H1 (cell line): Measurements from ENCODE around the gene NOX5. TPM values are rescaled to one million over a fixed set of nuclear protein-coding genes. Genes with fewer than 3 reads are reported as not detected.

Source experiments
- BACH1 ChIP-seq: IDR thresholded peaks from 2 replicates; pipeline ENCODE4 v1.6.1; 2012; ENCODE audit warnings: low read length, improper control_type of control experiment
- CREB1 ChIP-seq: IDR thresholded peaks from 2 replicates; pipeline ENCODE4 v1.6.1; 2012; ENCODE audit warnings: inconsistent platforms
- CTBP2 ChIP-seq: IDR thresholded peaks from 2 replicates; pipeline ENCODE4 v1.7.0; 2011; ENCODE audit warnings: borderline replicate concordance, mild to moderate bottlenecking, moderate library complexity, mixed read lengths, low read length; ENCODE audit not compliant: insufficient read depth, insufficient read length
- EP300 ChIP-seq, 2 experiments: IDR thresholded peaks; 1 replicate in 1 of 2; 2 replicates in 1 of 2; pipeline ENCODE4 v1.6.1; 2011 to 2012; ENCODE audit warnings: low read depth in 2 of 2, low read length in 2 of 2, mild to moderate bottlenecking in 2 of 2, borderline replicate concordance in 1 of 2, inconsistent platforms in 1 of 2, moderate library complexity in 1 of 2
- KDM5A ChIP-seq: fragments of 200-600 bp; IDR thresholded peaks from 2 replicates; pipeline ENCODE4 v1.7.1; 2012; ENCODE audit warnings: mild to moderate bottlenecking, low read length, inconsistent platforms, mixed read lengths
- NRF1 ChIP-seq: IDR thresholded peaks from 2 replicates; pipeline ENCODE4 v1.6.1; 2011; ENCODE audit warnings: mild to moderate bottlenecking, low read depth, low read length, improper control_type of control experiment
- RAD21 ChIP-seq, 2 experiments: IDR thresholded peaks in 1 of 2; conservative IDR thresholded peaks in 1 of 2; 2 replicates each; pipeline ENCODE4 v1.6.1; 2011; ENCODE audit warnings: low read depth in 2 of 2, low read length in 2 of 2, improper control_type of control experiment in 1 of 2, inconsistent platforms in 1 of 2, mild to moderate bottlenecking in 1 of 2, moderate library complexity in 1 of 2
- SIN3A ChIP-seq, 2 experiments: IDR thresholded peaks in 1 of 2; conservative IDR thresholded peaks in 1 of 2; 2 replicates each; pipeline ENCODE4 v1.6.1; 2011 to 2012; ENCODE audit warnings: low read length in 2 of 2, improper control_type of control experiment in 1 of 2, low read depth in 1 of 2, mild to moderate bottlenecking in 1 of 2
- SP1 ChIP-seq: IDR thresholded peaks from 2 replicates; pipeline ENCODE4 v1.6.1; 2011; ENCODE audit warnings: low read depth, low read length
- SP4 ChIP-seq: IDR thresholded peaks from 2 replicates; pipeline ENCODE4 v1.6.1; 2012; ENCODE audit warnings: low read length, inconsistent platforms
- TAF7 ChIP-seq: optimal IDR thresholded peaks from 2 replicates; pipeline ENCODE3; 2011; ENCODE audit warnings: low read depth, mild to moderate bottlenecking, inconsistent platforms, low read length, moderate library complexity, borderline replicate concordance
- polyA plus RNA-seq, 7 experiments: library from polyadenylated mRNA; depleted of rRNA in 3 of 7; stranded (reverse) in 5 of 7; unstranded in 2 of 7; fragments of >200 nt in 5 of 7; fragments of 200-250 nt in 2 of 7; gene quantifications; 1 replicate in 5 of 7; 2 replicates in 1 of 7; 4 replicates in 1 of 7; pipeline versions ENCODE4 v1.2.1 to v1.2.3, GENCODE V29; 2011 to 2013; ENCODE audit warnings: missing spikeins in 2 of 7, mixed read lengths in 2 of 7
- total RNA-seq: library from RNA; stranded (reverse); fragmentation: NEBNext Ultra II Directional; extraction: Animal tissue kit (Norgen Biotek cat#: 25700); gene quantifications from 2 replicates; pipeline ENCODE4 v1.2.1, GENCODE V29; 2021

Gene NOX5
- total and polyA plus RNA-seq, 2 of the 8 experiments (the other 6 are each of a cell fraction or from before 2014, with no cell fraction given) = under 0.01 TPM; not detected in 1

DNA sequence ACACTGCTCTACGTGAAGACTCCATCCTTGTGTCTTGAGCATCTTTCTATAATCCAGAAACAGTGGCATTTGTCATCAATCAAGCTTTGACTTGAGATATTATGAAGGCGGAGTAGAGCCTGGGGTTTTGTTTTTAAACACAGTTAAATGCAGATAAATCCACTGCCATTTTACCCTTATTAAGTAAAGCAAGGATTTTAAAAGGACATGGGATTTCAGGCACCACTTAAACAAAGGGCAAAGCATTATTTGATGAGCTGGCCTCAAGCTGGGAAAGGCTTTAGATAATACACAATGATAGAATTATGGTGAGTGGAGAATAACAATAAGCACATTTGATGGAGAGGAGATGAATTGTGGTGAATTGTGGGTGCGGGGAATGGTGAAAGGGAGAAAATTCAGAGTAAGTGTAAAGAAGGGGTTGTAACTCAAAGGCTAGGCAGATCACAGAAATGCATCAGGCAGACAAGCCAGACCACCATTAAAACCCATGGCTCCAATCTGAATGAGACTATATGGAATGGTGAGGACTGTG, 91.0 kb downstream of the NOX5 start (continued):
- TF ChIP-seq RAD21 (IDR thresholded peaks at IDR 0.05 in 1 of 2, conservative IDR thresholded peaks at IDR 0.05 in 1 of 2; ENCODE audit: low read depth in 2 of 2, low read length in 2 of 2) = no peak
- TF ChIP-seq TAF7 = no peak
- TF ChIP-seq KDM5A = no peak
- TF ChIP-seq SP1 = no peak
- no peak for TF ChIP-seq SIN3A (conservative IDR thresholded peaks at IDR 0.05 in 1 of 2, IDR thresholded peaks at IDR 0.05 in 1 of 2; ENCODE audit: low read depth in 1 of 2, low read length in 2 of 2)
- no peak for TF ChIP-seq BACH1
- TF ChIP-seq EP300 (IDR thresholded peaks at IDR 0.05; ENCODE audit: borderline replicate concordance in 1 of 2, low read depth in 2 of 2, low read length in 2 of 2) = no peak
- no peak for TF ChIP-seq CTBP2
- no peak for TF ChIP-seq CREB1
- no peak for TF ChIP-seq SP4
- TF ChIP-seq NRF1 = no peak
- TF ChIP-seq, all 59 proteins: peak for 0
